ENCODE data around the gene ARSG.

The ARSG gene

GRCh38 chr17:68424861-68425260 lies 133.6 kb downstream of the ARSG start:
- TF ChIP-seq, protein P1, sequence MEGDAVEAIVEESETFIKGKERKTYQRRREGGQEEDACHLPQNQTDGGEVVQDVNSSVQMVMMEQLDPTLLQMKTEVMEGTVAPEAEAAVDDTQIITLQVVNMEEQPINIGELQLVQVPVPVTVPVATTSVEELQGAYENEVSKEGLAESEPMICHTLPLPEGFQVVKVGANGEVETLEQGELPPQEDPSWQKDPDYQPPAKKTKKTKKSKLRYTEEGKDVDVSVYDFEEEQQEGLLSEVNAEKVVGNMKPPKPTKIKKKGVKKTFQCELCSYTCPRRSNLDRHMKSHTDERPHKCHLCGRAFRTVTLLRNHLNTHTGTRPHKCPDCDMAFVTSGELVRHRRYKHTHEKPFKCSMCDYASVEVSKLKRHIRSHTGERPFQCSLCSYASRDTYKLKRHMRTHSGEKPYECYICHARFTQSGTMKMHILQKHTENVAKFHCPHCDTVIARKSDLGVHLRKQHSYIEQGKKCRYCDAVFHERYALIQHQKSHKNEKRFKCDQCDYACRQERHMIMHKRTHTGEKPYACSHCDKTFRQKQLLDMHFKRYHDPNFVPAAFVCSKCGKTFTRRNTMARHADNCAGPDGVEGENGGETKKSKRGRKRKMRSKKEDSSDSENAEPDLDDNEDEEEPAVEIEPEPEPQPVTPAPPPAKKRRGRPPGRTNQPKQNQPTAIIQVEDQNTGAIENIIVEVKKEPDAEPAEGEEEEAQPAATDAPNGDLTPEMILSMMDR (IDR thresholded peaks at IDR 0.05; ENCODE audit: low read depth, low read length): no peak

DNA sequence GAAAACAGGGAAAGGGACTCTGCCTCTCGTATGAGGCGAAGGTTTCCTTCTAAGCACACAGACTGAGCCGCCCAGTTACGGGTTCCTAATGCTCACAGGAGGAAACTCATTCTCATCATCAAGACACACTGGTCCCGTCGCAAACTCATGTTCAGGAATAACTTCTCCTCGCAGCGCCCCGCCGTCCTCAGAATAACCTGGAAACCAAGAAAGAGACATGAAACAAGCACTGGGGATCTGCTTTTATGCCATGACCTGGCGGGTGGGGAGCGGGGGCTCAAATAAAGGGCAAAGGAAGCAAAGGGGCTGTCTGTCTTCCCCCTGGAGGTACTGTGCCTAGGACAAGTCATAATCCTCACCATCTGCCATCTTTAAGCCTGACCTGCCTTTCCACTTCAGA lies 134.7 kb downstream of the ARSG start:
- TF ChIP-seq, protein P1 (IDR thresholded peaks at IDR 0.05; ENCODE audit: low read depth, low read length): no peak
- no peak overlapping the region for H3K4me3 ChIP-seq (ENCODE audit: low read depth, low read length)

More at GRCh38 chr17:68424861-68425260, 133.6 kb downstream of the ARSG start:
- H3K4me3 ChIP-seq (ENCODE audit: low read depth, low read length): no peak overlapping the region

- H3K4me3 ChIP-seq (ENCODE audit: low read depth, low read length): no peak overlapping the region
- TF ChIP-seq, protein P1 (IDR thresholded peaks at IDR 0.05; ENCODE audit: low read depth, low read length): no peak
These were observed 136.3 kb downstream of the ARSG start for GRCh38 chr17:68427575-68427974.

DNA sequence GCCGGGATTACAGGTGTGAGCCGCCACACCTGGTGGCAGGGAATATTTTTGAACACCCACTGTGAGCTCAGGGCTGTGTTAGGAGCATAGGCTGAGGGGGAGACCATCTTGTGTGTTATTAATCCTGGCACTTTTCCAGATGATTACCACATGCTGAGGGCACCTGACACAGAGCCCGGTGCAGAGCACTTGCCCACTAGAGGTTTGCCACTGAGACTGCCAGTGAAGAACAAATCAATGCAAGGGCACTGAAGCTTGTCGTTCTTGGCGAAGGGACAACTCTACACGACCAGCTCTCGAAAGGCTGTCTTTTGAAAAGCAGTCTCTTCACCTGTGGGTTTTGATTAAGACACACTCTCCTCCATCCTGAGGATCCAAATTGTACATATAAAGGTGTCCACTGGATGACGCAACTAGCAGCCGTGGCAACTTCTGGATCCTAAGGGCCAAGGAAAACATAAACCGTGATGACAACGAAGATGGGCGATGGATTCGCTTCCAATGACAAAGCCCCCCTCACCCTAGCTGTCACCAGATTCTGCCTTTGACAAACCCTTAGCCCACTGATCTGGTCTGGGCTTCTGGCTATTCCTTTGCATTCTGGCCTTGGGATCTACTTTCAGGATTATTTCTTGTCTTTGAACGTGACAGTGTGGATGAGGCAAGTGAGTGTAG lies 137.3 kb downstream of the ARSG start:
- TF ChIP-seq, protein P1 (IDR thresholded peaks at IDR 0.05; ENCODE audit: low read depth, low read length): no peak
- no peak overlapping the region for H3K4me3 ChIP-seq (ENCODE audit: low read depth, low read length)

DNA sequence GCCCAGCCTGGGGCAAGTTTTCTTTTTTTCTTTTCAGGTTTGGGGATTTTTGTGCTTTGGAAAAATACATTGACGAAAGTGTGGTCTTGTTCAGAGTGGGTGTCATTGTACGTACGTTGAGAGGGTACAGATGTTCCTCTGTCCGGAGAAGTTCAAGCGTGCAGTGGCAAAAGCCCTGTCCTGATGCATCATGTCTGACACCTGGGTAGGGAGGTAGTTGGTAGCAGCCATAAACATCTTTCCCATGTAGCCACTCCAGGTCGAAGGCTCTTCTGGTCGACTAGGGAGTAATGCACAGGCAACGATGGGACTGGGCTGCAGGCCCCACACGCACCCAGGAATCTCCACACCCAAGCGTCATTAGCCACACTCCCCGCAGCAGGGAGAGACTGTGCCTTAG lies 138.6 kb downstream of the ARSG start:
- TF ChIP-seq, protein P1 (IDR thresholded peaks at IDR 0.05; ENCODE audit: low read depth, low read length): no peak
- no peak overlapping the region for H3K4me3 ChIP-seq (ENCODE audit: low read depth, low read length)

DNA sequence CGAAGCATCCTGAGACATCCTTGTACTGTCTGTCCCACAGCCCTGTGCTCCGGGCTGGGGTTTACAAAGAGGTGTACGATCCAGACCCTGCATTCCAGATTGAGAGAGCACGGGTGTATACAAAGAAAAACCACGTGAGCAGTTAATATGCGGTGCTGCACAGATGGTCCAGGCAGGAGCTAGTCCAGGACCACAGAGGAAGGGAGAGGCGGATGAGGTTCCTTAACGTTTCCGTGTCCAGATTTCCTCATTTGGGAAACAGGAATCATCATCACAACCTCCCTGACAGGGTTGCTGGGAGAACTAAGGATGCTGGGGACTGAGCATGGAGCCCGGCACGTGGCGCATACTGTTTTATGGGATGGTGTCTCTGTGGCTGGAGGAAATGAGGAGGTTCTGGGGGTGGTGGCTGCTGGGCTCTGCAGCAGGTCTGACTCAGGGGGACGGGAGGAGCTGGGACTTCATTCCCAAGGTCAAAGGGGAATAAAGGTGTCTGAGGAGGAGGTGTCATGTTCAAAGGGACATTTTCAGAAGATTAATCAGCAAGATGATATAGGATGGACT lies 139.8 kb downstream of the ARSG start:
- H3K4me3 ChIP-seq (ENCODE audit: low read depth, low read length): no peak overlapping the region
- TF ChIP-seq, protein P1 (IDR thresholded peaks at IDR 0.05; ENCODE audit: low read depth, low read length): no peak

DNA sequence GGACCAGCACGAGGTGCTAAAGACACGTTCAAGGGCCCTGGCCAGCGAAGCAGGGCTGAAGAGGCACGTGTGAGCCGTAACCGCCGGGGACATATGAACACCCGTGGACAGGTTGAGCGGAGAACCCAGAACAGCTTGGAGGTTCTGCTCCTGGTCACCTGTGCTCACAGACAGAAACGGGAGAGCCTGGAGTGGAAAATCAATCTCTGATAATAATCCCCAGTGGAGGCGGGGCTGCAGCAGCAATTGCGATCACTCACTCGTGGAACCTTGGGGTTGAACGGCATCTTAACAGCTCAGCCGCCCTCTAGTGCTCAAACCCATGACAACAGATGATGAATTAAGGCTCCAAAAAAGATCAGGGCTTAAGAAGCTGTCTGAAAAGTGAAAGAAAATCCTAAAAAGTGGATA lies 140.4 kb downstream of the ARSG start:
- no peak overlapping the region for H3K4me3 ChIP-seq (ENCODE audit: low read depth, low read length)
- TF ChIP-seq, protein P1 (IDR thresholded peaks at IDR 0.05; ENCODE audit: low read depth, low read length): 0 out of 2 replicates have a peak, but pooled peaks have one; percentile 5

Data from WI38 (cell line).